ENCODE data around the gene CSNK1G3. TPM values are rescaled to one million over a fixed set of nuclear protein-coding genes. Genes with fewer than 3 reads are reported as not detected.

CSNK1G3 gene
- total RNA-seq, 3 donors from 2014 or later = 53.3 to 72.0 (median 69.1) TPM

- Histone ChIP-seq H3K4me3 (no peak overlapping the region), H3K4me1 (ENCODE audit: low read depth) (peaks cover 22% of the 10 kb centered on the region), H3K36me3 (ENCODE audit: low read depth) (no peaks in the 10 kb centered on the region), H3K9me3 (no peaks in the 10 kb centered on the region)
- TF ChIP-seq CTCF (IDR thresholded peaks at IDR 0.05) = no peak
- intact Hi-C loops (cut with DNase I, micrococcal nuclease) = no loop called here
- DNase-seq (no peak), ATAC-seq (peak; percentile 3)
These were observed 8.7 kb upstream of the CSNK1G3 start for GRCh38 chr5:123503299-123503698.

GRCh38 chr5:123505633-123506032 is 6.3 kb upstream of the CSNK1G3 start:
- ATAC-seq (peak; percentile 68), DNase-seq (peak in 1 of 3 donors; percentile 45)
- no peaks in the 10 kb centered on the region for H3K9me3 ChIP-seq
- no peaks in the 10 kb centered on the region for H3K36me3 ChIP-seq (ENCODE audit: low read depth)
- H3K4me3 ChIP-seq = no peak overlapping the region
- H3K4me1 ChIP-seq (ENCODE audit: low read depth) = peaks cover 22% of the 10 kb centered on the region
- TF ChIP-seq CTCF (IDR thresholded peaks at IDR 0.05) = no peak
- intact Hi-C loops (cut with DNase I, micrococcal nuclease) = no loop called here

GRCh38 chr5:123508441-123508840 is 3.5 kb upstream of the CSNK1G3 start:
- no peaks in the 10 kb centered on the region for H3K36me3 ChIP-seq (ENCODE audit: low read depth)
- no peak for ATAC-seq
- peaks cover 13% of the 10 kb centered on the region for H3K4me1 ChIP-seq (ENCODE audit: low read depth)
- H3K4me3 ChIP-seq = no peak overlapping the region
- intact Hi-C loops (cut with DNase I, micrococcal nuclease) = no loop called here
- no peak for TF ChIP-seq CTCF (IDR thresholded peaks at IDR 0.05)
- DNase-seq = no peak
- no peaks in the 10 kb centered on the region for H3K9me3 ChIP-seq

- no peak for TF ChIP-seq CTCF (IDR thresholded peaks at IDR 0.05)
- no peak overlapping the region for H3K4me3 ChIP-seq
- H3K36me3 ChIP-seq (ENCODE audit: low read depth) = no peaks in the 10 kb centered on the region
- no peak for DNase-seq
- ATAC-seq = no peak
- H3K9me3 ChIP-seq = no peaks in the 10 kb centered on the region
- peaks cover 7% of the 10 kb centered on the region for H3K4me1 ChIP-seq (ENCODE audit: low read depth)
- intact Hi-C loops (cut with DNase I, micrococcal nuclease) = no loop called here
These were observed 708 bp upstream of the CSNK1G3 start for GRCh38 chr5:123511290-123511647.

GRCh38 chr5:123512611-123513461 is 859 bp downstream of the CSNK1G3 start:
- Histone ChIP-seq H3K4me3 (peak overlapping the region; percentile 87), H3K4me1 (ENCODE audit: low read depth) (peaks cover 12% of the 10 kb centered on the region), H3K36me3 (ENCODE audit: low read depth) (no peaks in the 10 kb centered on the region), H3K9me3 (no peaks in the 10 kb centered on the region)
- ATAC-seq (peak; percentile 11), DNase-seq (peak; percentile 38 to 71 (median 70))
- intact Hi-C loops (cut with DNase I, micrococcal nuclease) = no loop called here
- no peak for TF ChIP-seq CTCF (IDR thresholded peaks at IDR 0.05)
